ENCODE measurements around the gene DNAH9.

GRCh38 chr17:11952610-11953009, 354.3 kb downstream of the DNAH9 start:
- TF ChIP-seq MAX (IDR thresholded peaks at IDR 0.05) (no peak), RXRA (IDR thresholded peaks at IDR 0.05) (no peak)

All from liver (tissue), 2 donors.